ENCODE measurements around the gene BNC2.
A peak's percentile ranks its signal among the peaks of the same experiment; 100 is the strongest.

BNC2 gene

DNA sequence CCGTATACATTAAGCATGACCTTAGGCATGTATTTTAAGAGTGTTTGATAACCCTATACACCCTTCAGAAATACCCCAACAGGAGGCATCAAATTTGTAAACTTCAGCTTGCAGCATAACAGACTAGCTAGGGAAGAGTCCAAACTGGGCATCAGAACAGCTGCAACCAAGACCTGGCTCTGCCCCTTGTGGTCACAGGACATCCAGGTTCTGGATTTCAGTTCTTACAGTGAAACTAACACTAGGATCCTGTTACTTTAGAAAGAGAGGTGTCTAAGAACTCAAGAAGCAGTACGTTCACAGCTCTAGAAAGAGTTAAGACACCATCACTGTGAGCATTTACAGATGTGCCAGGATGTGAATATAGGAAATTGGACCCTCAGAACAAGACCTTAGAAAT, 229.8 kb downstream of the BNC2 start:
- H2BK15ac ChIP-seq (replicated peaks; ENCODE audit: low read depth): no peak overlapping the region
- no peak overlapping the region for H2BK120ac ChIP-seq (ENCODE audit: low read depth, low read length)
- H4K5ac ChIP-seq (ENCODE audit: low read length): no peak overlapping the region
- H4K8ac ChIP-seq (ENCODE audit: low read depth, low read length): no peak overlapping the region
- no peak overlapping the region for H3K27ac ChIP-seq (ENCODE audit: low read depth, low read length)
- no peak overlapping the region for H3K4ac ChIP-seq (ENCODE audit: low read depth, low read length)
- H3K4me1 ChIP-seq (ENCODE audit: control insufficient read depth, low read depth, low read length): no peaks in the 10 kb centered on the region
- no peaks in the 10 kb centered on the region for H3K27me3 ChIP-seq (ENCODE audit: insufficient read depth, low read length, poor library complexity)
- no peak overlapping the region for H2BK5ac ChIP-seq (ENCODE audit: low read length)
- H3K36me3 ChIP-seq (ENCODE audit: control insufficient read depth, insufficient read depth, low read length): no peaks in the 10 kb centered on the region
- no peak overlapping the region for H3K4me3 ChIP-seq (ENCODE audit: low read length)
- no peak overlapping the region for H3K18ac ChIP-seq (ENCODE audit: low read length)
- whole genome bisulfite sequencing (ENCODE audit: extremely low coverage, insufficient coverage, low lambda C conversion rate): no CpG with 5 or more reads among the region's 2 CpGs
- H3K79me2 ChIP-seq (ENCODE audit: control insufficient read depth, insufficient read depth, low read length): no peaks in the 10 kb centered on the region
- H3K9ac ChIP-seq (ENCODE audit: low read length): no peak overlapping the region
- H3K4me2 ChIP-seq (ENCODE audit: low read length): no peak overlapping the region
- no peaks in the 10 kb centered on the region for H3K79me1 ChIP-seq (ENCODE audit: low read length)
- H3K23ac ChIP-seq (ENCODE audit: low read length): no peak overlapping the region
- no peak overlapping the region for H3K56ac ChIP-seq (ENCODE audit: low read length)
- no peak overlapping the region for H2AK5ac ChIP-seq (ENCODE audit: low read length)
- DNase-seq: peak; percentile 56

- Histone ChIP-seq H4K8ac (ENCODE audit: low read depth, low read length) (no peak overlapping the region), H3K27me3 (ENCODE audit: insufficient read depth, low read length, poor library complexity) (no peaks in the 10 kb centered on the region), H2BK15ac (replicated peaks; ENCODE audit: low read depth) (no peak overlapping the region), H3K4ac (ENCODE audit: low read depth, low read length) (no peak overlapping the region), H3K18ac (ENCODE audit: low read length) (no peak overlapping the region), H3K9ac (ENCODE audit: low read length) (no peak overlapping the region), H2BK120ac (ENCODE audit: low read depth, low read length) (no peak overlapping the region), H3K4me3 (ENCODE audit: low read length) (no peak overlapping the region), H3K27ac (ENCODE audit: low read depth, low read length) (no peak overlapping the region), H4K5ac (ENCODE audit: low read length) (no peak overlapping the region), H3K4me2 (ENCODE audit: low read length) (no peak overlapping the region), H2BK5ac (ENCODE audit: low read length) (no peak overlapping the region), H2AK5ac (ENCODE audit: low read length) (no peak overlapping the region), H3K79me2 (ENCODE audit: control insufficient read depth, insufficient read depth, low read length) (no peaks in the 10 kb centered on the region), H3K79me1 (ENCODE audit: low read length) (no peaks in the 10 kb centered on the region), H3K36me3 (ENCODE audit: control insufficient read depth, insufficient read depth, low read length) (no peaks in the 10 kb centered on the region), H3K56ac (ENCODE audit: low read length) (no peak overlapping the region), H3K4me1 (ENCODE audit: control insufficient read depth, low read depth, low read length) (no peaks in the 10 kb centered on the region), H3K23ac (ENCODE audit: low read length) (no peak overlapping the region)
- no CpG with 5 or more reads among the region's 4 CpGs for WGBS (ENCODE audit: extremely low coverage, insufficient coverage, low lambda C conversion rate)
- DNase-seq: no peak
Measured at GRCh38 chr9:16639644-16640043, 230.8 kb downstream of the BNC2 start.

- Histone ChIP-seq H3K4me3 (ENCODE audit: low read length) (no peak overlapping the region), H3K27me3 (ENCODE audit: insufficient read depth, low read length, poor library complexity) (no peaks in the 10 kb centered on the region), H3K18ac (ENCODE audit: low read length) (no peak overlapping the region), H3K79me1 (ENCODE audit: low read length) (no peaks in the 10 kb centered on the region), H4K5ac (ENCODE audit: low read length) (no peak overlapping the region), H3K79me2 (ENCODE audit: control insufficient read depth, insufficient read depth, low read length) (no peaks in the 10 kb centered on the region), H3K23ac (ENCODE audit: low read length) (no peak overlapping the region), H2BK5ac (ENCODE audit: low read length) (no peak overlapping the region), H3K36me3 (ENCODE audit: control insufficient read depth, insufficient read depth, low read length) (no peaks in the 10 kb centered on the region), H2AK5ac (ENCODE audit: low read length) (no peak overlapping the region), H3K4me1 (ENCODE audit: control insufficient read depth, low read depth, low read length) (no peaks in the 10 kb centered on the region), H3K56ac (ENCODE audit: low read length) (no peak overlapping the region), H4K8ac (ENCODE audit: low read depth, low read length) (no peak overlapping the region), H3K4ac (ENCODE audit: low read depth, low read length) (no peak overlapping the region), H2BK15ac (replicated peaks; ENCODE audit: low read depth) (no peak overlapping the region), H3K27ac (ENCODE audit: low read depth, low read length) (no peak overlapping the region), H2BK120ac (ENCODE audit: low read depth, low read length) (no peak overlapping the region), H3K9ac (ENCODE audit: low read length) (no peak overlapping the region), H3K4me2 (ENCODE audit: low read length) (no peak overlapping the region)
- no peak for DNase-seq
- WGBS (ENCODE audit: extremely low coverage, insufficient coverage, low lambda C conversion rate): no CpG with 5 or more reads among the region's 5 CpGs
Measured at GRCh38 chr9:16637911-16638310, 232.6 kb downstream of the BNC2 start.

DNA sequence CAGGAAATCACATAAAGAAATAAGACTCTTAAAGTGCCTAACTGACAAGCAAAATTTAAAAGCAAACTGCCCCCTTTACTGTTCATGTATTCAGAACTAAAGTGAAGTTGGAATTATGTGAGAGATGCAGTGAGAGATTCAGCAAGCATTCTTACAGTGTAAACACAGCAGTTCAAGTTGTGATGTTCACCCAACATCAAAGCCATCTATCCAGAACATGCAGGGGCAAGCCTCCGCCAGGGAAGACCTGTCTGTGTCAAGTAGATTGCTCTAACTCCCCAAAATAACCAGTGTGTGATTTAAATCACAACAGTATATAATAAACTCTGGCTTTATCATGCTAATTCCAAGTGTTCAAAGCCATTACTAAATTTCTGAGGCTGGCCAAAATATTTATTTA, 233.3 kb downstream of the BNC2 start:
- H2AK5ac ChIP-seq (ENCODE audit: low read length): no peak overlapping the region
- H3K18ac ChIP-seq (ENCODE audit: low read length): no peak overlapping the region
- H3K27me3 ChIP-seq (ENCODE audit: insufficient read depth, low read length, poor library complexity): no peaks in the 10 kb centered on the region
- H2BK15ac ChIP-seq (replicated peaks; ENCODE audit: low read depth): no peak overlapping the region
- H3K79me1 ChIP-seq (ENCODE audit: low read length): no peaks in the 10 kb centered on the region
- H3K23ac ChIP-seq (ENCODE audit: low read length): no peak overlapping the region
- no peak overlapping the region for H3K27ac ChIP-seq (ENCODE audit: low read depth, low read length)
- H4K8ac ChIP-seq (ENCODE audit: low read depth, low read length): no peak overlapping the region
- WGBS (ENCODE audit: extremely low coverage, insufficient coverage, low lambda C conversion rate): no CpG with 5 or more reads among the region's 1 CpG
- no peak overlapping the region for H3K9ac ChIP-seq (ENCODE audit: low read length)
- H3K79me2 ChIP-seq (ENCODE audit: control insufficient read depth, insufficient read depth, low read length): no peaks in the 10 kb centered on the region
- H4K5ac ChIP-seq (ENCODE audit: low read length): no peak overlapping the region
- no peak overlapping the region for H3K4ac ChIP-seq (ENCODE audit: low read depth, low read length)
- H3K36me3 ChIP-seq (ENCODE audit: control insufficient read depth, insufficient read depth, low read length): no peaks in the 10 kb centered on the region
- no peak overlapping the region for H2BK120ac ChIP-seq (ENCODE audit: low read depth, low read length)
- H3K4me1 ChIP-seq (ENCODE audit: control insufficient read depth, low read depth, low read length): no peaks in the 10 kb centered on the region
- no peak overlapping the region for H2BK5ac ChIP-seq (ENCODE audit: low read length)
- H3K56ac ChIP-seq (ENCODE audit: low read length): no peak overlapping the region
- H3K4me2 ChIP-seq (ENCODE audit: low read length): no peak overlapping the region
- no peak for DNase-seq
- H3K4me3 ChIP-seq (ENCODE audit: low read length): no peak overlapping the region

GRCh38 chr9:16633794-16634193, 236.7 kb downstream of the BNC2 start:
- Histone ChIP-seq H2AK5ac (ENCODE audit: low read length) (no peak overlapping the region), H3K4me3 (ENCODE audit: low read length) (no peak overlapping the region)
- no CpG with 5 or more reads among the region's 2 CpGs for WGBS (ENCODE audit: extremely low coverage, insufficient coverage, low lambda C conversion rate)

DNA sequence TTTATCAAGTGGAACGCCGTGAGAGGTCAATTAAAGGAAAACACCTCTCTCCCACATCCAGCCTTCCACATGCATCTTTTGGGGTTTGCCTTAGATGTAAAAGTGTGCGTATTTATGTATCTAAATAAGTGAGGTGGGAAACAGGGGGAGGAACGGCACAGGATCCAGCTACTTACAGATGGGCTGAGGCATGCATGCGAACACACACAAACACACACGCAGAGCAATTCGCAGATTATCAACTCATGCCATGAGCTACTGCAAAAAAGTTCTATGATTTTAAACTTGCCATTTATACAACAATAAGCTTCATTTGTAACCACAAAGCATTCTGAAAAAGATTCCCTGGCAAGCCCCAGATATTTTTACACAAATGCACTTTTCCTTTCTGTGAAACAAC, 242.1 kb downstream of the BNC2 start:
- Histone ChIP-seq H3K79me2 (ENCODE audit: control insufficient read depth, insufficient read depth, low read length) (no peaks in the 10 kb centered on the region), H3K4me2 (ENCODE audit: low read length) (no peak overlapping the region), H2BK120ac (ENCODE audit: low read depth, low read length) (no peak overlapping the region), H3K79me1 (ENCODE audit: low read length) (no peaks in the 10 kb centered on the region), H3K4ac (ENCODE audit: low read depth, low read length) (no peak overlapping the region), H3K9ac (ENCODE audit: low read length) (no peak overlapping the region), H3K18ac (ENCODE audit: low read length) (peak overlapping the region; percentile 8), H3K56ac (ENCODE audit: low read length) (no peak overlapping the region), H3K27ac (ENCODE audit: low read depth, low read length) (no peak overlapping the region), H3K4me1 (ENCODE audit: control insufficient read depth, low read depth, low read length) (peaks cover 9% of the 10 kb centered on the region), H3K36me3 (ENCODE audit: control insufficient read depth, insufficient read depth, low read length) (no peaks in the 10 kb centered on the region), H3K4me3 (ENCODE audit: low read length) (no peak overlapping the region), H4K8ac (ENCODE audit: low read depth, low read length) (no peak overlapping the region), H2BK15ac (replicated peaks; ENCODE audit: low read depth) (no peak overlapping the region), H3K23ac (ENCODE audit: low read length) (no peak overlapping the region), H2BK5ac (ENCODE audit: low read length) (no peak overlapping the region), H4K5ac (ENCODE audit: low read length) (no peak overlapping the region), H2AK5ac (ENCODE audit: low read length) (no peak overlapping the region), H3K27me3 (ENCODE audit: insufficient read depth, low read length, poor library complexity) (no peaks in the 10 kb centered on the region)
- WGBS (ENCODE audit: extremely low coverage, insufficient coverage, low lambda C conversion rate): no CpG with 5 or more reads among the region's 7 CpGs
- no peak for DNase-seq

More at GRCh38 chr9:16633794-16634193, 236.7 kb downstream of the BNC2 start:
- Histone ChIP-seq H3K79me1 (ENCODE audit: low read length) (no peaks in the 10 kb centered on the region), H3K9ac (ENCODE audit: low read length) (no peak overlapping the region), H3K4ac (ENCODE audit: low read depth, low read length) (no peak overlapping the region), H3K27me3 (ENCODE audit: insufficient read depth, low read length, poor library complexity) (no peaks in the 10 kb centered on the region), H3K36me3 (ENCODE audit: control insufficient read depth, insufficient read depth, low read length) (no peaks in the 10 kb centered on the region), H3K18ac (ENCODE audit: low read length) (no peak overlapping the region), H3K4me1 (ENCODE audit: control insufficient read depth, low read depth, low read length) (no peaks in the 10 kb centered on the region), H3K4me2 (ENCODE audit: low read length) (no peak overlapping the region), H3K23ac (ENCODE audit: low read length) (no peak overlapping the region), H2BK5ac (ENCODE audit: low read length) (no peak overlapping the region), H3K56ac (ENCODE audit: low read length) (no peak overlapping the region), H2BK120ac (ENCODE audit: low read depth, low read length) (no peak overlapping the region), H3K79me2 (ENCODE audit: control insufficient read depth, insufficient read depth, low read length) (no peaks in the 10 kb centered on the region), H3K27ac (ENCODE audit: low read depth, low read length) (no peak overlapping the region), H2BK15ac (replicated peaks; ENCODE audit: low read depth) (no peak overlapping the region), H4K5ac (ENCODE audit: low read length) (no peak overlapping the region), H4K8ac (ENCODE audit: low read depth, low read length) (no peak overlapping the region)
- no peak for DNase-seq
